ENCODE results near the gene GAN.
"Not testable (repeated sequence)": the region's sequence is repeated elsewhere in the genome, so short reads cannot be mapped to it uniquely, and the experiment has no call there.

GAN gene

DNA sequence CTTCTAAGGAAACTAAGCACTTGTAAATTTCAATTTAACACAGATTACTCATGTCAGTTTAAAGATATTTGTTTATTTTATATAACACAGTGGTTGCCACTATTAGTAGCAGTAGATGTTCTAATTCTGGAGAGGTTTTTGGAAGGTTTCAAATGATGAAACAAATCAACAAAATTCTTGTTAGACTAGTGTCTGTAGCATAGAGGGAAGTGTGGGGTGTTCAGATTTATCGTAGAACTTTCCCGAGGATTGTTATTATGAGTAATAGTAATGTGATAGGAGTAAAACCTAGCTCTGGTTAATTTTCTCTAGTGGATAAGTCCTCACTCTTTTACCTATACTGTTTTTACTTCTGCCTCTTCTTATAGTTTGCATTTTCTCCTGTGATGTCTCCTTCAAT is 6.3 kb downstream of the GAN start:
- H3K36me3 ChIP-seq (ENCODE audit: control insufficient read depth in 2 of 2, insufficient read depth in 2 of 2, low read length in 2 of 2), result peaks cover 3% of the 10 kb centered on the region in 2 donors
- H3K9ac ChIP-seq (ENCODE audit: low read depth in 1 of 2, low read length in 2 of 2), result no peak overlapping the region
- H3K4me3 ChIP-seq (ENCODE audit: low read length in 2 of 2), result no peak overlapping the region
- H3K4me1 ChIP-seq (ENCODE audit: control insufficient read depth in 2 of 2, insufficient read depth in 2 of 2, low read length in 2 of 2), result peaks cover 0 to 2% of the 10 kb centered on the region in 2 donors
- H3K9me3 ChIP-seq (ENCODE audit: control insufficient read depth in 2 of 2, low read length in 2 of 2), result no peaks in the 10 kb centered on the region
- no peak overlapping the region for H3K27ac ChIP-seq (ENCODE audit: low read depth in 2 of 2, low read length in 2 of 2)
- no peaks in the 10 kb centered on the region for H3K27me3 ChIP-seq (ENCODE audit: control insufficient read depth in 2 of 2, insufficient read depth in 2 of 2, low read length in 2 of 2)

- no peak overlapping the region for H3K9ac ChIP-seq (ENCODE audit: low read depth in 1 of 2, low read length in 2 of 2)
- H3K36me3 ChIP-seq (ENCODE audit: control insufficient read depth in 2 of 2, insufficient read depth in 2 of 2, low read length in 2 of 2), result peaks cover 3% of the 10 kb centered on the region in 2 donors
- no peak overlapping the region for H3K27ac ChIP-seq (ENCODE audit: low read depth in 2 of 2, low read length in 2 of 2)
- no peaks in the 10 kb centered on the region for H3K4me1 ChIP-seq (ENCODE audit: control insufficient read depth in 2 of 2, insufficient read depth in 2 of 2, low read length in 2 of 2)
- no peaks in the 10 kb centered on the region for H3K27me3 ChIP-seq (ENCODE audit: control insufficient read depth in 2 of 2, insufficient read depth in 2 of 2, low read length in 2 of 2)
- H3K4me3 ChIP-seq (ENCODE audit: low read length in 2 of 2), result no peak overlapping the region
- H3K9me3 ChIP-seq (ENCODE audit: control insufficient read depth in 2 of 2, low read length in 2 of 2), result no peaks in the 10 kb centered on the region
These were observed 6.8 kb downstream of the GAN start for GRCh38 chr16:81321536-81321935.

DNA sequence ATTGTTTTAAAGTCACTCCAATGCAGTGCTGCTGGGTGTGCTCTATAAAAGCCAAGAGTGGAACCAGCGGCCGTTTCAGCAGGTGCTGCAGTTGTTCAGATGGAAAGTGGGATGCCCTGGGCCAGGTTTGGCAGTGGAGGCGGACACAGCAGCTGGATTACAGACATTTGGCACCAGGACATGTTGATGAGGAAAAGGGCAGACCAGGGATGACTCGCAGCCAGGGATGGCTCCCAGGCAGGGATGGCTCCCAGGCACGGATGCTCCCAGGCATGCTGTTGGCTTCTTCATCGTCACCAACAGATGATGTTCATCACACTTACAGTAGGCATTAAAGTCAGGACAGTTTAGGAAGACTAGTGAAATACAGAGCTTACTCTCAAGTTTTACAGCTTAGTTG is 10.0 kb downstream of the GAN start:
- H3K9me3 ChIP-seq (ENCODE audit: control insufficient read depth in 2 of 2, low read length in 2 of 2), result no peaks in the 10 kb centered on the region
- H3K4me1 ChIP-seq (ENCODE audit: control insufficient read depth in 2 of 2, insufficient read depth in 2 of 2, low read length in 2 of 2), result peaks cover 4 to 6% of the 10 kb centered on the region in 2 donors
- no peak overlapping the region for H3K4me3 ChIP-seq (ENCODE audit: low read length in 2 of 2)
- H3K36me3 ChIP-seq (ENCODE audit: control insufficient read depth in 2 of 2, insufficient read depth in 2 of 2, low read length in 2 of 2), result peaks cover 3% of the 10 kb centered on the region in 2 donors
- H3K27ac ChIP-seq (ENCODE audit: low read depth in 2 of 2, low read length in 2 of 2), result no peak overlapping the region
- H3K27me3 ChIP-seq (ENCODE audit: control insufficient read depth in 2 of 2, insufficient read depth in 2 of 2, low read length in 2 of 2), result no peaks in the 10 kb centered on the region
- no peak overlapping the region for H3K9ac ChIP-seq (ENCODE audit: low read depth in 1 of 2, low read length in 2 of 2)

DNA sequence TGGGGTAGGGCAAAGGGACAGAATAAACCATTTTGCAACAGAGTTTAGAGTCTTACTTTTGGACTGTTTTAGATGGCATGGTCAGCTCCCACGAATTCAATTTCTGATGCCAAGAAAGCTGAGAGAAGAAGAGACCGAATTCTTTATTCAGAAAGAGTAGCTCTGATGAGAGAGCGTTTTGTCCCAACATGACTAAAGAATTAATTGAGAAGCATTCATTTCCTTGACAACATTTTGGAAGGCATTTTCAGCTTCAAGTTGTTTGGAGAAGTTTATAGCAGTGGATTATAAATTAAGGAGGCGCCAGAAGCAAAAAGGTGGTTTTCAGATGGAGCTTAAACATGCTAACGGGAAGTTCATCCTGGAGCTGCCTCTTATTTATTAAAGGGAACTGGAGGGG is 12.2 kb downstream of the GAN start:
- no peak overlapping the region for H3K4me3 ChIP-seq (ENCODE audit: low read length in 2 of 2)

GRCh38 chr16:81327447-81328196 is 12.9 kb downstream of the GAN start:
- Histone ChIP-seq H3K9ac (ENCODE audit: low read depth in 1 of 2, low read length in 2 of 2) (no peak overlapping the region), H3K27ac (ENCODE audit: low read depth in 2 of 2, low read length in 2 of 2) (peak overlapping the region in 1 of 2 donors; percentile 23), H3K27me3 (ENCODE audit: control insufficient read depth in 2 of 2, insufficient read depth in 2 of 2, low read length in 2 of 2) (no peaks in the 10 kb centered on the region), H3K9me3 (ENCODE audit: control insufficient read depth in 2 of 2, low read length in 2 of 2) (no peaks in the 10 kb centered on the region), H3K36me3 (ENCODE audit: control insufficient read depth in 2 of 2, insufficient read depth in 2 of 2, low read length in 2 of 2) (peaks cover 3% of the 10 kb centered on the region in 2 donors), H3K4me3 (ENCODE audit: low read length in 2 of 2) (no peak overlapping the region), H3K4me1 (ENCODE audit: control insufficient read depth in 2 of 2, insufficient read depth in 2 of 2, low read length in 2 of 2) (peaks cover 4 to 6% of the 10 kb centered on the region in 2 donors)

More for the DNA sequence above, 12.2 kb downstream of the GAN start:
- peaks cover 3% of the 10 kb centered on the region in 2 donors for H3K36me3 ChIP-seq (ENCODE audit: control insufficient read depth in 2 of 2, insufficient read depth in 2 of 2, low read length in 2 of 2)
- no peaks in the 10 kb centered on the region for H3K9me3 ChIP-seq (ENCODE audit: control insufficient read depth in 2 of 2, low read length in 2 of 2)
- H3K9ac ChIP-seq (ENCODE audit: low read depth in 1 of 2, low read length in 2 of 2), result no peak overlapping the region
- H3K27me3 ChIP-seq (ENCODE audit: control insufficient read depth in 2 of 2, insufficient read depth in 2 of 2, low read length in 2 of 2), result no peaks in the 10 kb centered on the region
- H3K4me1 ChIP-seq (ENCODE audit: control insufficient read depth in 2 of 2, insufficient read depth in 2 of 2, low read length in 2 of 2), result peaks cover 4 to 6% of the 10 kb centered on the region in 2 donors
- peak overlapping the region in 1 of 2 donors; percentile 23 for H3K27ac ChIP-seq (ENCODE audit: low read depth in 2 of 2, low read length in 2 of 2)

- Histone ChIP-seq H3K4me1 (ENCODE audit: control insufficient read depth in 2 of 2, insufficient read depth in 2 of 2, low read length in 2 of 2) (peaks cover 4 to 6% of the 10 kb centered on the region in 2 donors), H3K9ac (ENCODE audit: low read depth in 1 of 2, low read length in 2 of 2) (no peak overlapping the region), H3K9me3 (ENCODE audit: control insufficient read depth in 2 of 2, low read length in 2 of 2) (no peaks in the 10 kb centered on the region), H3K27me3 (ENCODE audit: control insufficient read depth in 2 of 2, insufficient read depth in 2 of 2, low read length in 2 of 2) (no peaks in the 10 kb centered on the region), H3K36me3 (ENCODE audit: control insufficient read depth in 2 of 2, insufficient read depth in 2 of 2, low read length in 2 of 2) (peaks cover 0 to under 1% of the 10 kb centered on the region in 2 donors), H3K4me3 (ENCODE audit: low read length in 2 of 2) (no peak overlapping the region), H3K27ac (ENCODE audit: low read depth in 2 of 2, low read length in 2 of 2) (no peak overlapping the region)
These were observed 15.2 kb downstream of the GAN start for GRCh38 chr16:81329947-81330346.

DNA sequence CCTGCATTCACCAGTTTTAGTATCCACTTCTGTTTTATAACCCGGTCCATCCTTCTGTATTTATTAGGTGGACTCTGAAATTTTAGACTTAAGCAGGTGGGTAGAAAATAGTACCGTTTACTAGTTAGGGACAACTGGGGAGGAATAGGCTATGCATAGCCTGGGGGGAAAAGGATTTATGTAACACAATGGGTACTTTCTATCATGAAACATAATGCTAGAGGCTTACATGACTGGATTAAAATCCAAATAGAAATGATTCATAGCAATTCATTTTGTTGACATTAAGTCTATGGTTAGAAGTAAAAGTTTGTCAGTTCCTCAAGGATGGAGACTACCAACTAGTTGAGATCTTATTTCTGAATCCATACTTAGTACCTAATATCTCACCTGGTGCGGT is 18.6 kb downstream of the GAN start:
- no peaks in the 10 kb centered on the region for H3K36me3 ChIP-seq (ENCODE audit: control insufficient read depth in 2 of 2, insufficient read depth in 2 of 2, low read length in 2 of 2)
- no peak overlapping the region for H3K9ac ChIP-seq (ENCODE audit: low read depth in 1 of 2, low read length in 2 of 2)
- H3K4me3 ChIP-seq (ENCODE audit: low read length in 2 of 2), result no peak overlapping the region
- H3K27ac ChIP-seq (ENCODE audit: low read depth in 2 of 2, low read length in 2 of 2), result no peak overlapping the region
- H3K9me3 ChIP-seq (ENCODE audit: control insufficient read depth in 2 of 2, low read length in 2 of 2), result no peaks in the 10 kb centered on the region
- no peaks in the 10 kb centered on the region for H3K27me3 ChIP-seq (ENCODE audit: control insufficient read depth in 2 of 2, insufficient read depth in 2 of 2, low read length in 2 of 2)
- peaks cover 0 to 2% of the 10 kb centered on the region in 2 donors for H3K4me1 ChIP-seq (ENCODE audit: control insufficient read depth in 2 of 2, insufficient read depth in 2 of 2, low read length in 2 of 2)

- H3K27me3 ChIP-seq (ENCODE audit: control insufficient read depth in 2 of 2, insufficient read depth in 2 of 2, low read length in 2 of 2), result no peaks in the 10 kb centered on the region
- no peak overlapping the region for H3K4me3 ChIP-seq (ENCODE audit: low read length in 2 of 2)
These were observed 20.9 kb downstream of the GAN start for GRCh38 chr16:81335669-81336068.

DNA sequence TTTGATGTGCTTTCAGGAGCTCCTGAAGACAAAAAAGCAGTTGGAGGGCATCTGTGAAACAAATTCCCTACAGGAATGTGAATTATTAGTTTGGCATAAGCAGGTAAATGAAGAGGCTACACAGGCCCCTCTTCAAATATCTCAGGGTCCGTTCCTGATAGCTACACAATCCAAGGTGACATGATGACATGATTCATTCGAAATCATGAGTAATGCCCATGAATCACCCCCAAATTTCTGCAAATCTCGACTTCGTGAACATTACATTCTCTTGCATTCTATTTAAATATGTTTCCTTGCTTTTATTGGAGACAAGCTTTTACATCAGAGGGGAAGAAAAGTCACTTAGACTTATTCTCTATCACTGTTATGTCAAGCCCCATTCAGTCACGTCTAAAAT is 22.3 kb downstream of the GAN start:
- Histone ChIP-seq H3K4me1 (ENCODE audit: control insufficient read depth in 2 of 2, insufficient read depth in 2 of 2, low read length in 2 of 2) (no peaks in the 10 kb centered on the region), H3K9me3 (ENCODE audit: control insufficient read depth in 2 of 2, low read length in 2 of 2) (no peaks in the 10 kb centered on the region)

More at GRCh38 chr16:81335669-81336068, 20.9 kb downstream of the GAN start:
- no peaks in the 10 kb centered on the region for H3K4me1 ChIP-seq (ENCODE audit: control insufficient read depth in 2 of 2, insufficient read depth in 2 of 2, low read length in 2 of 2)
- no peaks in the 10 kb centered on the region for H3K9me3 ChIP-seq (ENCODE audit: control insufficient read depth in 2 of 2, low read length in 2 of 2)
- no peak overlapping the region for H3K27ac ChIP-seq (ENCODE audit: low read depth in 2 of 2, low read length in 2 of 2)
- no peak overlapping the region for H3K9ac ChIP-seq (ENCODE audit: low read depth in 1 of 2, low read length in 2 of 2)
- no peaks in the 10 kb centered on the region for H3K36me3 ChIP-seq (ENCODE audit: control insufficient read depth in 2 of 2, insufficient read depth in 2 of 2, low read length in 2 of 2)

GRCh38 chr16:81345172-81345571 is 30.4 kb downstream of the GAN start:
- not testable (repeated sequence) for H3K4me1 ChIP-seq (ENCODE audit: control insufficient read depth in 2 of 2, insufficient read depth in 2 of 2, low read length in 2 of 2); H3K36me3 ChIP-seq (ENCODE audit: control insufficient read depth in 2 of 2, insufficient read depth in 2 of 2, low read length in 2 of 2); H3K9ac ChIP-seq (ENCODE audit: low read depth in 1 of 2, low read length in 2 of 2); H3K4me3 ChIP-seq (ENCODE audit: low read length in 2 of 2); H3K27me3 ChIP-seq (ENCODE audit: control insufficient read depth in 2 of 2, insufficient read depth in 2 of 2, low read length in 2 of 2); H3K27ac ChIP-seq (ENCODE audit: low read depth in 2 of 2, low read length in 2 of 2); H3K9me3 ChIP-seq (ENCODE audit: control insufficient read depth in 2 of 2, low read length in 2 of 2)

More for the DNA sequence above, 22.3 kb downstream of the GAN start:
- Histone ChIP-seq H3K27me3 (ENCODE audit: control insufficient read depth in 2 of 2, insufficient read depth in 2 of 2, low read length in 2 of 2) (no peaks in the 10 kb centered on the region), H3K36me3 (ENCODE audit: control insufficient read depth in 2 of 2, insufficient read depth in 2 of 2, low read length in 2 of 2) (no peaks in the 10 kb centered on the region), H3K27ac (ENCODE audit: low read depth in 2 of 2, low read length in 2 of 2) (no peak overlapping the region), H3K9ac (ENCODE audit: low read depth in 1 of 2, low read length in 2 of 2) (no peak overlapping the region), H3K4me3 (ENCODE audit: low read length in 2 of 2) (no peak overlapping the region)

Data from mucosa of rectum (tissue), 2 donors.